Uterus (tissue), 2 donors: ENCODE measurements around the gene AKIRIN1.

Experiments used
- CTCF ChIP-seq, 4 experiments: fragments of 200-600 bp in 2 of 4; fragments of 450-650 bp in 2 of 4; sonication (generic) in 2 of 4; IDR thresholded peaks; one replicate each; pipeline ENCODE4 v1.5.1; 2016 to 2019; ENCODE audit warnings: antibody characterized with exemption in 4 of 4, mild to moderate bottlenecking in 2 of 4, moderate library complexity in 1 of 4
- POLR2A ChIP-seq, 2 donors: fragments of 450-650 bp; IDR thresholded peaks; one replicate each; pipeline ENCODE4 v1.6.1; 2016; ENCODE audit warnings: antibody characterized with exemption in 2 of 2, mild to moderate bottlenecking in 1 of 2, moderate library complexity in 1 of 2

- no peak for TF ChIP-seq CTCF (IDR thresholded peaks at IDR 0.05)
- TF ChIP-seq POLR2A (IDR thresholded peaks at IDR 0.05): no peak
These were observed 10.7 kb downstream of the AKIRIN1 start for GRCh38 chr1:39001516-39002421.
